A673 (cell line): ENCODE results near the gene DCAF16.

Source experiments
- EZH2 ChIP-seq: fragments of 200-600 bp; sonication (generic); IDR thresholded peaks from 2 replicates; pipeline ENCODE4 v1.6.1; 2017; ENCODE audit warnings: borderline replicate concordance, low read depth, mild to moderate bottlenecking, mixed read lengths, antibody characterized with exemption, low read length; ENCODE audit not compliant: poor library complexity, severe bottlenecking
- TF ChIP-seq, protein P1 (sequence below): fragments of 300-800, 200-600 bp; sonication (generic); conservative IDR thresholded peaks from 2 replicates; pipeline ENCODE4 v1.5.1; 2017; ENCODE audit warnings: low read depth, mild to moderate bottlenecking, antibody characterized with exemption, low read length, moderate library complexity, mixed read lengths

DNA sequence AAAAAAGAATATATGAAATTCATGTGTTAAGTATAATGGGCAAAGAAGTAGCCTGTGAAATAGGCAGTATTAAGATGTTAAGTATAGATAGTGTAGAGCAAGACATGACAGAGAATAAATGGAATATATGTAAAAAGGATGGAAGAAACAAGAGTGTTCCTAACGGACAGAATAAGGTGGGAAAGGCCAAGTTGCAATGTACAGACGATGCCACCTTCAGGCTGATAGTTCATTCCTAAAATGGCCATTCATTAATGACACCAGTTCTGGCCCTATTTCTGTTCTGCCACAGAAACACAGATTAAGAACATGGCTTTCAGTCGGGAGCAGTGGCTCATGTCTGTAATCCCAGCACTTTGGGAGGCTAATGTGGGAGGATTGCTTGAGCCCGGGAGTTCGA lies 24.7 kb downstream of the DCAF16 start:
- TF ChIP-seq, protein P1, sequence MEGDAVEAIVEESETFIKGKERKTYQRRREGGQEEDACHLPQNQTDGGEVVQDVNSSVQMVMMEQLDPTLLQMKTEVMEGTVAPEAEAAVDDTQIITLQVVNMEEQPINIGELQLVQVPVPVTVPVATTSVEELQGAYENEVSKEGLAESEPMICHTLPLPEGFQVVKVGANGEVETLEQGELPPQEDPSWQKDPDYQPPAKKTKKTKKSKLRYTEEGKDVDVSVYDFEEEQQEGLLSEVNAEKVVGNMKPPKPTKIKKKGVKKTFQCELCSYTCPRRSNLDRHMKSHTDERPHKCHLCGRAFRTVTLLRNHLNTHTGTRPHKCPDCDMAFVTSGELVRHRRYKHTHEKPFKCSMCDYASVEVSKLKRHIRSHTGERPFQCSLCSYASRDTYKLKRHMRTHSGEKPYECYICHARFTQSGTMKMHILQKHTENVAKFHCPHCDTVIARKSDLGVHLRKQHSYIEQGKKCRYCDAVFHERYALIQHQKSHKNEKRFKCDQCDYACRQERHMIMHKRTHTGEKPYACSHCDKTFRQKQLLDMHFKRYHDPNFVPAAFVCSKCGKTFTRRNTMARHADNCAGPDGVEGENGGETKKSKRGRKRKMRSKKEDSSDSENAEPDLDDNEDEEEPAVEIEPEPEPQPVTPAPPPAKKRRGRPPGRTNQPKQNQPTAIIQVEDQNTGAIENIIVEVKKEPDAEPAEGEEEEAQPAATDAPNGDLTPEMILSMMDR, result 0 out of 2 replicates have a peak, but pooled peaks have one; percentile 14
- TF ChIP-seq EZH2, result no peak
